GM20000 (cell line): ENCODE data around the gene ANKS1B.

ENCODE experiments used
- DNase-seq: peaks from one replicate; pipeline ENCODE4 v3.0.0; 2012; ENCODE audit warnings: low spot score
- TF ChIP-seq, protein P1 (sequence below): IDR thresholded peaks from 2 replicates; pipeline ENCODE4 v1.5.1; 2012; ENCODE audit warnings: mild to moderate bottlenecking, control low read depth; ENCODE audit errors: extremely low read depth, missing control alignments

The ANKS1B gene

GRCh38 chr12:99390707-99391106 lies 594.0 kb downstream of the ANKS1B start:
- TF ChIP-seq, protein P1, sequence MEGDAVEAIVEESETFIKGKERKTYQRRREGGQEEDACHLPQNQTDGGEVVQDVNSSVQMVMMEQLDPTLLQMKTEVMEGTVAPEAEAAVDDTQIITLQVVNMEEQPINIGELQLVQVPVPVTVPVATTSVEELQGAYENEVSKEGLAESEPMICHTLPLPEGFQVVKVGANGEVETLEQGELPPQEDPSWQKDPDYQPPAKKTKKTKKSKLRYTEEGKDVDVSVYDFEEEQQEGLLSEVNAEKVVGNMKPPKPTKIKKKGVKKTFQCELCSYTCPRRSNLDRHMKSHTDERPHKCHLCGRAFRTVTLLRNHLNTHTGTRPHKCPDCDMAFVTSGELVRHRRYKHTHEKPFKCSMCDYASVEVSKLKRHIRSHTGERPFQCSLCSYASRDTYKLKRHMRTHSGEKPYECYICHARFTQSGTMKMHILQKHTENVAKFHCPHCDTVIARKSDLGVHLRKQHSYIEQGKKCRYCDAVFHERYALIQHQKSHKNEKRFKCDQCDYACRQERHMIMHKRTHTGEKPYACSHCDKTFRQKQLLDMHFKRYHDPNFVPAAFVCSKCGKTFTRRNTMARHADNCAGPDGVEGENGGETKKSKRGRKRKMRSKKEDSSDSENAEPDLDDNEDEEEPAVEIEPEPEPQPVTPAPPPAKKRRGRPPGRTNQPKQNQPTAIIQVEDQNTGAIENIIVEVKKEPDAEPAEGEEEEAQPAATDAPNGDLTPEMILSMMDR, result peak; percentile 42
- peak; percentile 14 for DNase-seq

DNA sequence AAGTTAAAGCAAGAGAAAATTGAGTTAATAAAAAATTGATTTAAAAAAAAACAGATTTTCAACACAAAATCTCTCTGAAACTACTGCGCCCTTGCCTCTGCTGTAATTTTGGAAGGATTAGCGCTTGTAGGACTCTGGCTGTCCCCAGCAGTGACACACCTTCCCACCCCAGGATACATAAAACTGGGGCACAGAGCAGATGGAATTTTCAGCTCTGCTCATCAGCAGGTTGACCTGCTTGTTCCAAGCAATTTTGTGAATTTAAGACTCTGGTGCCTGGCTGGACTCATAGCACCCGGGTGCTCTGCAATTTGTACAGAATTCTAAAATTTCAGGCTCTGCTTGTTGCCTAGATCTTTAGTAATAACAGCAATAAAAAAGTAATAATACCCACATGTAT lies 595.0 kb downstream of the ANKS1B start:
- no peak for DNase-seq
- TF ChIP-seq, protein P1, result no peak

GRCh38 chr12:99388671-99389195 lies 596.0 kb downstream of the ANKS1B start:
- TF ChIP-seq, protein P1, result no peak
- no peak for DNase-seq

GRCh38 chr12:99387661-99388060 lies 597.1 kb downstream of the ANKS1B start:
- TF ChIP-seq, protein P1, result no peak
- no peak for DNase-seq

DNA sequence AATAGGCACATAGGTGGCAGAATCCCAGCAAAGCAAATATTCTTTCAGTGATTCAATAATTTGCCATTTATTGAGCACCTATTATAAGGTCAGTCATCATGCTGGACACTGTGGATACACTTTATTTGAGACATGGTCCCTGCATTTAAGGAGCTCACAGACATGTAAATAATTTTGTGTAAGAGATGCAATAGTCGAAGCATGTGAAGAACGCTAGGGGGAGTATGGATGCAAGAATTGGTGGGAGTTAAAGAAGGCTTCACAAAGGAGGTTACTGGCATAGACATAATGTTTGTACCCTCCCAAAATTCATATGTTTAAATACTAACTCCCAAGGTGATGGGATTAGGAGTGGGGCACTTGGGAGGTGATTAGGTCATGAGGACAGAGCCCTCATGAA lies 597.8 kb downstream of the ANKS1B start:
- TF ChIP-seq, protein P1, result peak; percentile 52
- DNase-seq, result peak; percentile 29

DNA sequence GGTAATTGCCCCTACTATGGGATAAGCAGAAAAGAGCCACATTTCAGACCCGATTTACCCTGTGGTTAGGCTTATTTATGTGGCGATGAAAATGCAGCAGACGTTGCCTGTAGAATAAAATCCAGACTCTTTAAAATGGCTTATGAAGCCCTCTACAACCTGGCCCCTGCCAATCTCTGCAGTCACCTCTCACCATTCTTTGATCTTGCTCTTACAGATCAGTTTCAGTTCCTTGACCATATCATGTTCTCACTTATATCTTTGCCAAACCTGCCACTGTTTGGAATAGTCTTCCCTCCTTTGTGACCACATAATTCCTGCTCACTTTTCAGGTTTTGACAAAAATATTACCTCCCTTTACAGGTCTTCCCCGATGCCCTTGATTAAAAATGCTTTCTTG lies 601.5 kb downstream of the ANKS1B start:
- TF ChIP-seq, protein P1, result no peak

DNA sequence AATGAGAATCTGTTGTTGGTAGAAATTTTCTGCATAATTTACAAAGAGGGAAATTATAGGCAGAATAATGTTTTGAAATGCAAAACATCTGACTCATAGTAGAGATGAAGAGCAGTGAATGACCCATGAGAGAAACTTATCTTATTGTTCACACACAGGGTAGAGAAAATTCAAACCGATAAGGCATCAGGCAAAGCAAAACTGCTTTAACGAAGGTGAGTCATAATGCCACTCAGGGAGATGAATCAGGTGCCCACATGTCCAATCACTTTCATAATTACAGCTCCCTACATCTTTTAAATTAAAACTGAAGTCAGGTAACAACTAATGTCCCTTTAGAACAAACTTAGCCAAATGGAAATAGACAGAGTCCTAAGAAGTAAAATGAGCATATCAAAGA lies 602.7 kb downstream of the ANKS1B start:
- TF ChIP-seq, protein P1, result no peak
- DNase-seq, result peak; percentile 16

More for the DNA sequence above, 601.5 kb downstream of the ANKS1B start:
- no peak for DNase-seq
